GM19452 (cell line): ENCODE measurements around the gene CSNK2A2.

Experiments
- ATAC-seq: cut with Tn5 transposase; IDR thresholded peaks from one replicate; pipeline ENCODE4 v1.9.1; 2021; ENCODE audit not compliant: unreplicated experiment

Gene CSNK2A2

GRCh38 chr16:58114827-58115825, 82.8 kb downstream of the CSNK2A2 start:
- no peak for ATAC-seq

- ATAC-seq: no peak
Measured at GRCh38 chr16:58111302-58111627, 86.6 kb downstream of the CSNK2A2 start.

GRCh38 chr16:58110571-58111301, 87.2 kb downstream of the CSNK2A2 start:
- no peak for ATAC-seq

GRCh38 chr16:58109881-58110280, 88.0 kb downstream of the CSNK2A2 start:
- ATAC-seq: no peak

GRCh38 chr16:58109330-58109729, 88.6 kb downstream of the CSNK2A2 start:
- ATAC-seq: no peak
